Measurements from ENCODE around the gene SRRM4. TPM values are rescaled to one million over a fixed set of nuclear protein-coding genes. Genes with fewer than 3 reads are reported as not detected.

The SRRM4 gene
- total and polyA plus RNA-seq, 2 experiments from 2014 or later = 0.21 to 0.46 TPM

GRCh38 chr12:119122751-119123150 lies 141.4 kb downstream of the SRRM4 start:
- Histone ChIP-seq H3K4me1 (ENCODE audit: low read depth) (peaks cover 8% of the 10 kb centered on the region), H3K4me3 (no peak overlapping the region), H3K27ac (no peak overlapping the region), H3K9me3 (ENCODE audit: low read depth) (peaks cover 2% of the 10 kb centered on the region), H3K27me3 (no peaks in the 10 kb centered on the region), H3K36me3 (no peaks in the 10 kb centered on the region)
- TF ChIP-seq CTCF (IDR thresholded peaks at IDR 0.05; ENCODE audit: low read depth, low read length) = no peak
- DNase-seq (ENCODE audit: low read depth in 1 of 2, low spot score in 1 of 2) = no peak

DNA sequence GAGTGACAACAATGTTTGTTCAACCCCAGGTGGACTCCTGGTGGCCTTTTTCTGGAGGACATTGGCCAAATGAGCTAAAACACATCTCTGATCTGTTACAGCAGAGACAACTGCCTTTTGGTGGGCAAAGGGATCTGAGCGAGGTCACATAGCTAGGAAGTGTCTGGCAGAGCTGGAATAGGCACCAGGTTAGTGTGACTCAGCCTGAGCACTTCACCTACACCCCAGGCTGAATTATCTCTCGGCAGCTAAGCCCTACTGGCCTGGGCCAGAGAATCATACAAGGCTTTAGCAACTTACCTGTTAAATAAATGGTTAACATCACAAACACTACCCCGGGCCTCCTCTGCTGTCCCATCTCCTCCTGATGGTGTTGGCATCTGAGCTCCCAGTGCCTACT lies 147.2 kb downstream of the SRRM4 start:
- peaks cover 3% of the 10 kb centered on the region for H3K9me3 ChIP-seq (ENCODE audit: low read depth)
- no peak overlapping the region for H3K4me3 ChIP-seq
- no peak for TF ChIP-seq CTCF (IDR thresholded peaks at IDR 0.05; ENCODE audit: low read depth, low read length)
- no peaks in the 10 kb centered on the region for H3K4me1 ChIP-seq (ENCODE audit: low read depth)
- no peak overlapping the region for H3K27ac ChIP-seq
- no peaks in the 10 kb centered on the region for H3K27me3 ChIP-seq
- DNase-seq (ENCODE audit: low read depth in 1 of 2, low spot score in 1 of 2) = no peak
- no peaks in the 10 kb centered on the region for H3K36me3 ChIP-seq

DNA sequence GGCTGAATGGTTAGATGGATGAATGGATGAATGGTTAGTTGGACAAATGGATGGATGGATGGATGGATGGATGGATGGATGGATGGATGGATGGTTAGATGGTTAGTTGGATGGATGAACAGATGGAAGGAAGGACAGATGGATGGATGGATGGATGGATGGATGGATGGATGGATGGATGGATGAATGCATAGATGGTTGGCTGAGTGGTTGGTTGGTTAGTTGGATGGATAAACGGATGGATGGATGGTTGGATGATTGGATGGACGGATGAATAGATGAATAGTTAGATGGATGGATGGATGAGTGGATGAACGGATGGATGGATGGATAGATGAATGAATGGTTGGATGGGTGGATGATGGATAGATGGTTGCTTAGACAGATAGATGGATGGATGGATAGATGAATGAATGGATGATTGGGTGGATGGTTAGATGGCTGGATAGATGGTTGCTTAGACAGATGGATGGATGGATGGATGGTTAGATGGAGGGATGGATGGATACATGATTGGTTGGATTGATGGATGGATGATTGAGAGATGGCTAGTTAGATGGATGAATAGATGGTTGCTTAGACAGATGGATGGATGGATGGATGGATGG lies 148.6 kb downstream of the SRRM4 start:
- Histone ChIP-seq H3K27ac (no peak overlapping the region), H3K4me3 (no peak overlapping the region), H3K9me3 (ENCODE audit: low read depth) (peaks cover 5% of the 10 kb centered on the region), H3K4me1 (ENCODE audit: low read depth) (no peaks in the 10 kb centered on the region), H3K36me3 (no peaks in the 10 kb centered on the region), H3K27me3 (no peaks in the 10 kb centered on the region)
- no peak for DNase-seq (ENCODE audit: low read depth in 1 of 2, low spot score in 1 of 2)
- TF ChIP-seq CTCF (IDR thresholded peaks at IDR 0.05; ENCODE audit: low read depth, low read length) = no peak

DNA sequence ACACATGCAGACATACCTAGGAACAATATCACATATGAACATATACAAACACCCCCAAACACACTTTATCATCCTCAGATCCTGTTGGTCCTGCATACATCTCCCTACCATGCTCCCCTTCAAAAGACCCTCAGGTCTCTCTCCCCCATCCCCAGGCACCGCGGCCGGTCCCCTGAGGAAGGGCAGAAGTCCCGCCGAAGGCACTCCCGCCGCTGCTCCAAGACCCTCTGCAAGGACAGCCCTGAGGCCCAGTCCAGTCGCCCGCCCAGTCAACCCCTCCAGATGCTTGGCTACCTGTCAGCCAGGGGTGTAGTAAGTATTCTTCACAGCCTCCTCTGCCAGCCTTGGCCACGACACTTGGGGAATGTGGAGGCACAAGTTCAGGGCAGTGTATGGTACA lies 149.2 kb downstream of the SRRM4 start:
- TF ChIP-seq CTCF (IDR thresholded peaks at IDR 0.05; ENCODE audit: low read depth, low read length) = no peak
- Histone ChIP-seq H3K4me1 (ENCODE audit: low read depth) (no peaks in the 10 kb centered on the region), H3K27ac (no peak overlapping the region), H3K27me3 (no peaks in the 10 kb centered on the region), H3K9me3 (ENCODE audit: low read depth) (peaks cover 6% of the 10 kb centered on the region), H3K4me3 (no peak overlapping the region), H3K36me3 (no peaks in the 10 kb centered on the region)
- DNase-seq (ENCODE audit: low read depth in 1 of 2, low spot score in 1 of 2) = no peak

DNA sequence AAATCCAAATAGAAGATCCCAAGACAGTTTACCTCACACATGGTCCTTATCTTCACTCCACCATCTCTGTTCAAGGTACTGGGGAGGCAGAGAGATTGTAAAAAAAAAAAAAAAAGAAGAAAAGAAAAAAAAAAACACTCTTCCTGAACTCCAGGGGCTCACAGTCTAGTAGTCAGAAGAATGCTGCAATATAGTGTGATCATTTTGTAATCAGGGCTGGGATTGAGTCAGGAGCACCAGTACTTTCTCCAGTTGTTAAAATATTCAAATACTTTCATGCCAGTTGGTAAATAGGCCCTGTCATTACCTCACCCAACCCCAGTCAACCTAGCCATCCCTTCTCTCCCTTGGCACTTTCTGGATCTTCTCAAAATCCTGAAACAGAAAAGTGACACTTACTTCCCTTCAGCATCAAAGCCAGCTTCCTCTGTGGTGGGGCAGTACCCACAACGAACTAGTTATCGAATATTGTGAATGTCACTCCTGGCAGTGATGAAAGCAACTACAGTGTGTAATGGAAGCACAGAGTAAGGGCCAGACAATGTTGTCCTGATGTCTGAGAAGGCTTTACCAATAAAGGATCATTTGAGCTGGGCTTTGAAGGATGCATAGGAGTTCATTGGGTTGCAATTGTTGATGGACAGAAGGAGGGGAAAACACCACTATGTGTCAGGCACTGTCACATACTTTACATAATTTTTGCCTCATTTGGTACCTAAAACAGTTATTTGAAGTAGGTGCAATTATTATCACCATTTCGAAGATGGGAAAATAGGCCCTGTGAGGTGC lies 153.1 kb downstream of the SRRM4 start:
- Histone ChIP-seq H3K36me3 (no peaks in the 10 kb centered on the region), H3K9me3 (ENCODE audit: low read depth) (peaks cover 6% of the 10 kb centered on the region), H3K4me1 (ENCODE audit: low read depth) (no peaks in the 10 kb centered on the region), H3K27ac (no peak overlapping the region), H3K4me3 (no peak overlapping the region), H3K27me3 (no peaks in the 10 kb centered on the region)
- no peak for TF ChIP-seq CTCF (IDR thresholded peaks at IDR 0.05; ENCODE audit: low read depth, low read length)
- no peak for DNase-seq (ENCODE audit: low read depth in 1 of 2, low spot score in 1 of 2)
